ENCODE measurements around the gene SUV39H1.

DNA sequence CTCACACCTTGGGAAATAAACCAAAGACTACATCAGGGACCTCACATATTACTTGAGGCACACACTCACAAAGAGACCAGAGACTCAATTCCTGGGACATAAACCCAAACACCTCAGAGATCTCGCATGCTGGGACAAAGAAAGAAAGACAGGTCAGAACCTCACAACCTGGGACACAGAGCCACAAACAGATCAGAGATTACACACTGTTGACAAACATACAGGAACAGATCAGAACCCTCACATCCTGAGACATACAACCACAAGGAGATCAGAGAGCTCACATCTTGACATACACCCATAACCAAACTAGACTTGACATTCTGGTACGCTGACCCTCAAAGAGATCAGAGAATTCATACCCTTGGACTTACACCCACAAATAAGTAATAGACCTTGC lies 17.3 kb downstream of the SUV39H1 start:
- TF ChIP-seq, protein P1, sequence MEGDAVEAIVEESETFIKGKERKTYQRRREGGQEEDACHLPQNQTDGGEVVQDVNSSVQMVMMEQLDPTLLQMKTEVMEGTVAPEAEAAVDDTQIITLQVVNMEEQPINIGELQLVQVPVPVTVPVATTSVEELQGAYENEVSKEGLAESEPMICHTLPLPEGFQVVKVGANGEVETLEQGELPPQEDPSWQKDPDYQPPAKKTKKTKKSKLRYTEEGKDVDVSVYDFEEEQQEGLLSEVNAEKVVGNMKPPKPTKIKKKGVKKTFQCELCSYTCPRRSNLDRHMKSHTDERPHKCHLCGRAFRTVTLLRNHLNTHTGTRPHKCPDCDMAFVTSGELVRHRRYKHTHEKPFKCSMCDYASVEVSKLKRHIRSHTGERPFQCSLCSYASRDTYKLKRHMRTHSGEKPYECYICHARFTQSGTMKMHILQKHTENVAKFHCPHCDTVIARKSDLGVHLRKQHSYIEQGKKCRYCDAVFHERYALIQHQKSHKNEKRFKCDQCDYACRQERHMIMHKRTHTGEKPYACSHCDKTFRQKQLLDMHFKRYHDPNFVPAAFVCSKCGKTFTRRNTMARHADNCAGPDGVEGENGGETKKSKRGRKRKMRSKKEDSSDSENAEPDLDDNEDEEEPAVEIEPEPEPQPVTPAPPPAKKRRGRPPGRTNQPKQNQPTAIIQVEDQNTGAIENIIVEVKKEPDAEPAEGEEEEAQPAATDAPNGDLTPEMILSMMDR (IDR thresholded peaks at IDR 0.05) = no peak
- no peak for TF ChIP-seq EZH2 (IDR thresholded peaks at IDR 0.05)
